Memory B cell (primary cell): ENCODE data around the gene GNAL.
"Not testable (repeated sequence)": the region's sequence is repeated elsewhere in the genome, so short reads cannot be mapped to it uniquely, and the experiment has no call there.

ENCODE experiments used
- ATAC-seq: fragments of 150-1000 bp; cut with Tn5 transposase; 2 replicates; pipeline ENCODE4 v1.10.0; 2021; ENCODE audit warnings: low read depth, mild to moderate bottlenecking, moderate library complexity
- DNase-seq, 2 donors: peaks; one replicate each; pipeline ENCODE4 v3.0.0; 2022; ENCODE audit warnings: low spot score in 2 of 2
- H3K27ac Mint-ChIP-seq: one replicate; pipeline ENCODE4 v1.8.0; 2022; ENCODE audit warnings: mild to moderate bottlenecking, moderate library complexity, mixed read lengths
- H3K27me3 Mint-ChIP-seq: one replicate; pipeline ENCODE4 v1.8.0; 2022; ENCODE audit warnings: mixed read lengths
- H3K36me3 Mint-ChIP-seq: one replicate; pipeline ENCODE4 v1.8.0; 2022; ENCODE audit warnings: mild to moderate bottlenecking, mixed read lengths
- H3K4me1 Mint-ChIP-seq: one replicate; pipeline ENCODE4 v1.8.0; 2022; ENCODE audit warnings: mixed read lengths
- H3K4me3 Mint-ChIP-seq: one replicate; pipeline ENCODE4 v1.8.0; 2022; ENCODE audit warnings: mild to moderate bottlenecking, moderate library complexity, mixed read lengths
- H3K9me3 Mint-ChIP-seq: one replicate; pipeline ENCODE4 v1.8.0; 2022; ENCODE audit warnings: mixed read lengths

GNAL gene

GRCh38 chr18:11888726-11889125 is 199.7 kb downstream of the GNAL start:
- Mint-ChIP-seq H3K4me3 (no peak overlapping the region), H3K36me3 (peaks cover 35% of the 10 kb centered on the region), H3K27ac (no peak overlapping the region), H3K9me3 (no peaks in the 10 kb centered on the region), H3K27me3 (no peaks in the 10 kb centered on the region), H3K4me1 (peaks cover 8% of the 10 kb centered on the region)
- DNase-seq, result no peak
- no peak for ATAC-seq

- Mint-ChIP-seq H3K27me3 (no peaks in the 10 kb centered on the region), H3K9me3 (no peaks in the 10 kb centered on the region), H3K27ac (no peak overlapping the region), H3K4me1 (peaks cover 10% of the 10 kb centered on the region), H3K4me3 (no peak overlapping the region), H3K36me3 (peaks cover 33% of the 10 kb centered on the region)
- DNase-seq (no peak), ATAC-seq (no peak)
These were observed 200.2 kb downstream of the GNAL start for GRCh38 chr18:11889284-11889683.

- no peak for DNase-seq
- Mint-ChIP-seq H3K9me3 (no peaks in the 10 kb centered on the region), H3K4me3 (no peak overlapping the region), H3K4me1 (peaks cover 4% of the 10 kb centered on the region), H3K27me3 (no peaks in the 10 kb centered on the region), H3K36me3 (peaks cover 32% of the 10 kb centered on the region), H3K27ac (no peak overlapping the region)
- ATAC-seq, result no peak
These were observed 202.7 kb downstream of the GNAL start for GRCh38 chr18:11891737-11892136.

GRCh38 chr18:11892438-11892837 is 203.4 kb downstream of the GNAL start:
- H3K27me3 Mint-ChIP-seq, H3K4me3 Mint-ChIP-seq, H3K27ac Mint-ChIP-seq, DNase-seq, H3K9me3 Mint-ChIP-seq, H3K4me1 Mint-ChIP-seq, ATAC-seq: not testable (repeated sequence)
- peaks cover 33% of the 10 kb centered on the region for H3K36me3 Mint-ChIP-seq

- no peak overlapping the region for H3K27ac Mint-ChIP-seq
- H3K9me3 Mint-ChIP-seq, result no peaks in the 10 kb centered on the region
- peaks cover 30% of the 10 kb centered on the region for H3K36me3 Mint-ChIP-seq
- H3K27me3 Mint-ChIP-seq, result no peaks in the 10 kb centered on the region
- no peak overlapping the region for H3K4me3 Mint-ChIP-seq
- ATAC-seq (no peak), DNase-seq (no peak)
- peaks cover 9% of the 10 kb centered on the region for H3K4me1 Mint-ChIP-seq
These were observed 208.7 kb downstream of the GNAL start for GRCh38 chr18:11897781-11898180.

GRCh38 chr18:11899063-11899462 is 210.0 kb downstream of the GNAL start:
- ATAC-seq, result no peak

GRCh38 chr18:11901826-11902438 is 212.9 kb downstream of the GNAL start:
- Mint-ChIP-seq H3K4me1 (peaks cover 10% of the 10 kb centered on the region), H3K36me3 (peaks cover 23% of the 10 kb centered on the region), H3K27me3 (no peaks in the 10 kb centered on the region), H3K27ac (no peak overlapping the region), H3K9me3 (no peaks in the 10 kb centered on the region), H3K4me3 (no peak overlapping the region)
- DNase-seq (no peak), ATAC-seq (no peak)

More at GRCh38 chr18:11899063-11899462, 210.0 kb downstream of the GNAL start:
- H3K36me3 Mint-ChIP-seq, result peaks cover 28% of the 10 kb centered on the region
- no peak overlapping the region for H3K4me3 Mint-ChIP-seq
- peaks cover 8% of the 10 kb centered on the region for H3K4me1 Mint-ChIP-seq
- H3K9me3 Mint-ChIP-seq, result no peaks in the 10 kb centered on the region
- no peak overlapping the region for H3K27ac Mint-ChIP-seq
- no peak for DNase-seq
- H3K27me3 Mint-ChIP-seq, result no peaks in the 10 kb centered on the region

- DNase-seq, result no peak
- no peaks in the 10 kb centered on the region for H3K27me3 Mint-ChIP-seq
- H3K4me3 Mint-ChIP-seq, result no peak overlapping the region
- no peak overlapping the region for H3K27ac Mint-ChIP-seq
- peaks cover 14% of the 10 kb centered on the region for H3K4me1 Mint-ChIP-seq
- no peaks in the 10 kb centered on the region for H3K9me3 Mint-ChIP-seq
- no peak for ATAC-seq
- H3K36me3 Mint-ChIP-seq, result peaks cover 17% of the 10 kb centered on the region
These were observed 213.6 kb downstream of the GNAL start for GRCh38 chr18:11902522-11903292.

GRCh38 chr18:11905613-11906012 is 216.5 kb downstream of the GNAL start:
- no peak overlapping the region for H3K4me3 Mint-ChIP-seq
- H3K27ac Mint-ChIP-seq, result no peak overlapping the region
- H3K27me3 Mint-ChIP-seq, result no peaks in the 10 kb centered on the region
- H3K36me3 Mint-ChIP-seq, result peaks cover 11% of the 10 kb centered on the region
- DNase-seq, result no peak
- no peaks in the 10 kb centered on the region for H3K9me3 Mint-ChIP-seq
- peaks cover 12% of the 10 kb centered on the region for H3K4me1 Mint-ChIP-seq
- no peak for ATAC-seq

GRCh38 chr18:11906176-11906575 is 217.1 kb downstream of the GNAL start:
- no peaks in the 10 kb centered on the region for H3K27me3 Mint-ChIP-seq
- no peak overlapping the region for H3K4me3 Mint-ChIP-seq
- no peak overlapping the region for H3K27ac Mint-ChIP-seq
- DNase-seq (no peak), ATAC-seq (no peak)
- peaks cover 11% of the 10 kb centered on the region for H3K36me3 Mint-ChIP-seq
- no peaks in the 10 kb centered on the region for H3K9me3 Mint-ChIP-seq
- H3K4me1 Mint-ChIP-seq, result peaks cover 12% of the 10 kb centered on the region

- Mint-ChIP-seq H3K4me3 (peak overlapping the region; percentile 93), H3K27ac (peak overlapping the region; percentile 91), H3K4me1 (peaks cover 9% of the 10 kb centered on the region)
These were observed 218.1 kb downstream of the GNAL start for GRCh38 chr18:11906926-11907874.

GRCh38 chr18:11908182-11909060 is 219.4 kb downstream of the GNAL start, which contains the start of gene MPPE1:
TSS of gene MPPE1 (minus strand) at chr18:11908317. CDS start at chr18:11897264, 11,053 bp downstream.
- Mint-ChIP-seq H3K4me1 (peaks cover 9% of the 10 kb centered on the region), H3K27ac (peak within 1 kb of the TSS; percentile 91), H3K36me3 (peaks cover 5% of the 10 kb centered on the region), H3K4me3 (peak within 1 kb of the TSS; percentile 93), H3K9me3 (no peaks in the 10 kb centered on the region), H3K27me3 (no peaks in the 10 kb centered on the region)
- DNase-seq (peak; percentile 83 to 87), ATAC-seq (peak; percentile 85)

More at GRCh38 chr18:11906926-11907874, 218.1 kb downstream of the GNAL start:
- H3K36me3 Mint-ChIP-seq, result peaks cover 9% of the 10 kb centered on the region
- H3K27me3 Mint-ChIP-seq, result no peaks in the 10 kb centered on the region
- no peaks in the 10 kb centered on the region for H3K9me3 Mint-ChIP-seq
- no peak for ATAC-seq
- no peak for DNase-seq

GRCh38 chr18:11909061-11909455 is 220.0 kb downstream of the GNAL start:
- H3K27me3 Mint-ChIP-seq, result no peaks in the 10 kb centered on the region
- H3K9me3 Mint-ChIP-seq, result no peaks in the 10 kb centered on the region
- peak overlapping the region; percentile 84 for H3K4me3 Mint-ChIP-seq
- H3K27ac Mint-ChIP-seq, result peak overlapping the region; percentile 91
- DNase-seq (no peak), ATAC-seq (no peak)
- H3K36me3 Mint-ChIP-seq, result peaks cover under 1% of the 10 kb centered on the region
- H3K4me1 Mint-ChIP-seq, result peaks cover 6% of the 10 kb centered on the region
